Fibroblast of pulmonary artery (primary cell): ENCODE results near the gene ADH5.
"Not testable (repeated sequence)": the region's sequence is repeated elsewhere in the genome, so short reads cannot be mapped to it uniquely, and the experiment has no call there.

Source experiments
- DNase-seq: peaks from one replicate; pipeline ENCODE4 v3.0.0-alpha.2; 2010; ENCODE audit warnings: low read depth
- H3K4me3 ChIP-seq: replicated peaks from 2 replicates; pipeline ENCODE4 v1.5.1; 2011; ENCODE audit warnings: low read depth, mild to moderate bottlenecking, control low read depth, low read length, moderate library complexity
- TF ChIP-seq, protein P1 (sequence below): IDR thresholded peaks from 2 replicates; pipeline ENCODE4 v1.5.1; 2011; ENCODE audit warnings: mild to moderate bottlenecking, control low read depth, low read length, inconsistent platforms; ENCODE audit errors: missing control alignments

The ADH5 gene

DNA sequence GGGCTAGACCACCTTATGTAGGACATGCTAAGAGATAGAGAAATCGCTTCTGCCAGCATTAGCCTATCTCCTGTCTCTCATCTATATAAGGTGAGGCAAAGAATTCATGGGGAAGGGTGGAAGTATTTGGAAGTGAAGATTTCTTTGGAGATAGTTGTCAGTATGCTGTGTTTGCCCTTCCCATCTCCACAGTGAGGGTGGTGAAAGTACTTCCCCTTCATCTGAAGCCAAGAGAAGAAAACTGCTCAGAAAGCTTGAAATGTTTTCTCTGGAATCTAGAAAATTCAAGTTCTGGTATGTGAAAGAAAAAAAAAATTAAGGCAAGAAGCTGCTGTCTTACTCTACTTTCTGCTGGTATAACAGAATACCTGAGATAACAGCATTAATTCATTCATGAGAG is 12.3 kb upstream of the ADH5 start:
- no peak overlapping the region for H3K4me3 ChIP-seq
- no peak for DNase-seq

DNA sequence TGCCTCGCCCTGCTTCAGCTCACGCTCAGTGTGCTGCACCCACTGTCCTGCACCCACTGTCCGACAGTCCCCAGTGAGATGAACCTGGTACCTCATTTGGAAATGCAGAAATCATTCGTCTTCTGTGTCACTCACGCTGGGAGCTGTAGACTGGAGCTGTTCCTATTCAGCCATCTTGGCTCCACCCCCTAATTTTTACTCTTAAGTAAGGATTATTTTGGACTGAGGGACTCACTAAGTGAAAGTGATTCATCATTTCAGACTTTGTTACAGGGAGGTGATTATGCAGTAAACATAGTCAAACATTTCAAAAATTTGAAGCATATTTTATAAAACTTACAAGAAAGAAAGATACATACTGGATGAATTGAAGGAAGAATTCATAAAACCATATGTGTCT is 11.2 kb upstream of the ADH5 start:
- DNase-seq, H3K4me3 ChIP-seq: not testable (repeated sequence)

More for the DNA sequence above, 12.3 kb upstream of the ADH5 start:
- TF ChIP-seq, protein P1, sequence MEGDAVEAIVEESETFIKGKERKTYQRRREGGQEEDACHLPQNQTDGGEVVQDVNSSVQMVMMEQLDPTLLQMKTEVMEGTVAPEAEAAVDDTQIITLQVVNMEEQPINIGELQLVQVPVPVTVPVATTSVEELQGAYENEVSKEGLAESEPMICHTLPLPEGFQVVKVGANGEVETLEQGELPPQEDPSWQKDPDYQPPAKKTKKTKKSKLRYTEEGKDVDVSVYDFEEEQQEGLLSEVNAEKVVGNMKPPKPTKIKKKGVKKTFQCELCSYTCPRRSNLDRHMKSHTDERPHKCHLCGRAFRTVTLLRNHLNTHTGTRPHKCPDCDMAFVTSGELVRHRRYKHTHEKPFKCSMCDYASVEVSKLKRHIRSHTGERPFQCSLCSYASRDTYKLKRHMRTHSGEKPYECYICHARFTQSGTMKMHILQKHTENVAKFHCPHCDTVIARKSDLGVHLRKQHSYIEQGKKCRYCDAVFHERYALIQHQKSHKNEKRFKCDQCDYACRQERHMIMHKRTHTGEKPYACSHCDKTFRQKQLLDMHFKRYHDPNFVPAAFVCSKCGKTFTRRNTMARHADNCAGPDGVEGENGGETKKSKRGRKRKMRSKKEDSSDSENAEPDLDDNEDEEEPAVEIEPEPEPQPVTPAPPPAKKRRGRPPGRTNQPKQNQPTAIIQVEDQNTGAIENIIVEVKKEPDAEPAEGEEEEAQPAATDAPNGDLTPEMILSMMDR = no peak

DNA sequence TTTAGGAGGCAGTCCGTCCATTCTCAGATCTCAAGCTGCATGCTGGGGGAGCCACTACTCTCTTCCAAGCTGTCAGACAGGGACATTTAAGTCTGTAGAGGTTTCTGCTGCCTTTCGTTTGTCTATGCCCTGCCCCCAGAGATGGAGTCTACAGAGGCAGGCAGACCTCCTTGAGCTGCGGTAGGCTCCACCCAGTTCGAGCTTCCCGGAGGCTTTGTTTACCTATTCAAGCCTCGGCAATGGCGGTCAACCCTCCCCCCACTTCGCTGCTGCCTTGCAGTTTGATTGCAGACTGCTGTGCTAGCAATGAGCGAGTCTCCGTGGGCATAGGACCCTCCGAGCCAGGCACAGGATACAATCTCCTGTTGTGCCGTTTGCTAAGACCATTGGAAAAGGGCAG is 10.7 kb upstream of the ADH5 start:
- TF ChIP-seq, protein P1 = no peak
- H3K4me3 ChIP-seq = no peak overlapping the region
- no peak for DNase-seq

DNA sequence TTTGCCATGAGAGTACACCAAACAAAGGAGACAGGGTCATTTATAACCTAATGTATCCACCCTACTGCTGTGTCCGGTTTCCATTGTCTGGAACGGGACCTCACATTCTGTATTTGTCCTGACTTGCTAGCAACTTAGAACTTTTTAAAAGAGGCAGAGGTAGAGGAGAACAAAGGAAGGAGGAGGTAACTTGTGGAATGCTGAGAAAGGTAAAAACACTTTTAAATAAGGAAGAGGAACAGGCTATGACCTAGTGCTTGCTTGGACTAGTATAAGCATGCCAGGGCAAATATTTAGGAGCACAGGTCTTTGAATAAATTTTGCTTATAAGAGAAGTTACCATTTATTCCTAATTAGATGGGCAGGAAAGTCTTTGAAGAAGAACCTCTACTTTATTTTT is 3.3 kb upstream of the ADH5 start:
- not testable (repeated sequence) for DNase-seq, H3K4me3 ChIP-seq

DNA sequence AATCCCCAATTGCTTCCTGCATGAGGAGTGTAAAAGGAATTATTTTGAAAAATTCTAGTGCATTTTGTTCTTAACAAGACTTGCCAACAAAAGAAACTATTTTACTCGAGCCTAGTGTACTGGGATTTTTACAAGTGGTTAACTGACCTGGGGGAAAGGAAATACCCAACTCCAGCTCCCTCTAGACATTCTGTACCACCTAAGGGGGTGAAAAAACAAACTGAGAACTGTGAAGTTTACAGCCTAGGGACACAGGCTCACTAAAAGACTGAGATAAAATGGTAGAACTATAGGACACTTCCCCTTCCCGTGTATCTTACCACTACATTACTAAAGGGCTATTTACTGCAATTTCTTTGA is 2.6 kb upstream of the ADH5 start:
- TF ChIP-seq, protein P1 = no peak
- no peak overlapping the region for H3K4me3 ChIP-seq
- no peak for DNase-seq

DNA sequence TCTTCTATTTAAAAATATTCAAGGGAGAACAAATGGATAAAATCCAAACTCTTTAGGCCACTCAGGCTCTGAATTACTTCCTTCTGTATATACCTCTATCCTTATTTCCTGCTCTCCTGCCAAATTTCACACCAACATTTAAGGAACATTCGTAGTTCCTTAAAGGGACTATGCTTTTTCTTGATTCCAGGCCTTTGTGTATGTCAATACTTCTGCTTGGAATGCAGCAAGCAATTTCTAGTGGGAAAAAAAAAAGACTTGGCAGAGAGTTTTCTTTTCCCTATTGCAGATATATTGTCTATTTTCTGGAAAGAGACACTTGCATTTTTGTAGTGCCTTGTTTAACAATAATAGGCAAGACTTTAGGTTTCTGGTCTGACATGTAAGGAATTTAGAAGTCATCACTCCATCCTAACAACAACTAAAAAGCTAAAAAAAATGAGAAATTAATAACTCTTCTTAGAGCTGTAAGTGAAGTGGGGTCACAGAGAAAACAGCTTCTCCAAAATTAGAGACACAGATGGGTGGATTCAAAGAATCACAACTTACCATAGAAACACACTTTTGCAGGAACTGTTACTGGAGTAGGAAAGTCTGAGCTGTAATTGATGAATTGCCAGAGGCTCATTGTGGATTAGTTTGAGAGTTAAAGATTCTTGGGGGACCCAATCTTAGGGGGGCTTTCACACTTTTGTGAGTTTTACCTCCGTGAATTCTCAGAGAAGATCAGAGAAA is 2.1 kb upstream of the ADH5 start:
- peak; percentile 41 for DNase-seq
- H3K4me3 ChIP-seq = peak overlapping the region; percentile 91
- TF ChIP-seq, protein P1 = no peak

DNA sequence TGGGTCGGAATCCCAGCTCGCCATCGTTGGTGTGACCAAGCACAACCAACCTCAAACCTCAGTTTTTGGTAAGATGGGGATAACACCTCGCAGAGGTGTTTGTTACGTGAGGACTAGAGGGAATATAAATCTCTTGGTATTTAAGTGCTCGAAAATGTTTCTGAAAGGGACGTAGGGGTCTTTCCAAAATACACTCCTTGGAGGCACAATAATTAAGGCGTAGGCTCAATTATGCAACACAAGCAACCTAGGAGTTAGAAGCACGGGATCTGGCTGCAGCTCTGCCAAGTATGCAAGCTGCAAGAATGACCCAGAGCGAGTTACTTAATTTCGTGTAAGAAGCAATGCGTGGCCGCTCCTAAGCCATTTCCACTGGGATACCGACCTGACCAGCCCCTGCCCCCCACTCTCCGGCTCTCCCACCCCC is 552 bp downstream of the ADH5 start:
- TF ChIP-seq, protein P1 = no peak
- peak overlapping the region; percentile 91 for H3K4me3 ChIP-seq
- peak; percentile 91 for DNase-seq

DNA sequence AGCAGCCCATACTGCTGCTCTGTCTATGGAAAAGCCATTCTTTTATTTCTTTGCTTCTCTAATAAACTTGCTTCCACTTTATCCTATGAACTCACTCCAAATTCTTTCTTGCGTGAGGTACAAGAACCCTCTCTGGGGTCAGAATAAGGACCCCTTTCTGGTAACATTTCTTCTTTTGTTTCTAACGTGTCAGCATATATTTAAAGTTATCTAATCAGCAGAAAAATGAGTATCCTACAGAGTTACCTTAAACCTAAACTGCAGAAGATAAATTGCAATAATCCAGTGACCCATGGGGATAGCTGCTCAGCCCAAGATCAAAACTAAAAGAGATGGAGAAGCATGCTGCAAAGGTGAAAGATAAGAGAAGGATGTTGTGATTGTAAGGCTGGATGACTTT is 4.0 kb downstream of the ADH5 start:
- DNase-seq = no peak
- TF ChIP-seq, protein P1 = no peak
- no peak overlapping the region for H3K4me3 ChIP-seq
